ENCODE results near the gene ESRRG. TPM values are rescaled to one million over a fixed set of nuclear protein-coding genes. Genes with fewer than 3 reads are reported as not detected.

Gene ESRRG
- total and polyA plus RNA-seq, 2 donors (not counting 3 experiments of a cell fraction or from before 2014, with no cell fraction given) = not detected

- no peaks in the 10 kb centered on the region for H3K27me3 ChIP-seq (ENCODE audit: control insufficient read depth in 2 of 2, insufficient read depth in 2 of 2, low read length in 2 of 2)
- no peak overlapping the region for H3K9ac ChIP-seq (replicated peaks; ENCODE audit: extremely low read depth, insufficient read depth, low read length)
- H4K20me1 ChIP-seq (replicated peaks; ENCODE audit: control insufficient read depth, extremely low read depth, insufficient read depth, low read length) = no peaks in the 10 kb centered on the region
- TF ChIP-seq JUN (IDR thresholded peaks at IDR 0.05; ENCODE audit: borderline replicate concordance, insufficient read depth, insufficient read length, low read depth) (no peak), CTCF (IDR thresholded peaks at IDR 0.05; ENCODE audit: extremely low read depth in 1 of 2, insufficient read depth in 1 of 2, low read depth in 1 of 2, low read length in 2 of 2) (no peak), EZH2 (IDR thresholded peaks at IDR 0.05; ENCODE audit: borderline replicate concordance, low read depth, low read length, severe bottlenecking) (no peak), POLR2A (IDR thresholded peaks at IDR 0.05; ENCODE audit: low read depth, low read length) (no peak)
- POLR2A ChIA-PET = no interaction called here
- H2AFZ ChIP-seq (ENCODE audit: low read depth, low read length) = no peak overlapping the region
- CTCF ChIA-PET = no interaction called here
- no peaks in the 10 kb centered on the region for H3K9me3 ChIP-seq (replicated peaks; ENCODE audit: control insufficient read depth, insufficient read depth, low read length)
- H3K27ac ChIP-seq (ENCODE audit: insufficient read depth, low read depth, low read length) = no peak overlapping the region
- no peak overlapping the region for H3K4me2 ChIP-seq (ENCODE audit: insufficient read depth, low read length)
- H3K9me1 ChIP-seq (replicated peaks; ENCODE audit: control insufficient read depth, extremely low read depth, insufficient read depth, low read length) = no peaks in the 10 kb centered on the region
- H3K4me1 ChIP-seq (ENCODE audit: control insufficient read depth, extremely low read depth, insufficient read depth, low read length) = no peaks in the 10 kb centered on the region
- H3K79me2 ChIP-seq (ENCODE audit: control insufficient read depth, insufficient read depth, low read length) = no peaks in the 10 kb centered on the region
- DNase-seq (ENCODE audit: low read depth, low spot score) = no peak
- no peak overlapping the region for H3K4me3 ChIP-seq (replicated peaks in 1 of 3; ENCODE audit: insufficient read depth in 1 of 3, low read depth in 1 of 3, low read length in 3 of 3)
- dilution Hi-C loops (cut with MboI; ENCODE audit: extremely low pct_ligation_motif_present, low sequenced_read_pairs) = no loop called here
- FAIRE-seq = no peak
- intact Hi-C loops (cut with micrococcal nuclease) = no loop called here
- BruUV-seq (replicated peaks) = no TSS peak
- no peaks in the 10 kb centered on the region for H3K36me3 ChIP-seq (ENCODE audit: control insufficient read depth in 2 of 2, extremely low read depth in 1 of 2, insufficient read depth in 2 of 2, low read length in 2 of 2)
Observed at GRCh38 chr1:216749232-216749631, 26.0 kb upstream of the ESRRG start.

- H3K27ac ChIP-seq (ENCODE audit: insufficient read depth, low read depth, low read length) = no peak overlapping the region
- H3K27me3 ChIP-seq (ENCODE audit: control insufficient read depth in 2 of 2, insufficient read depth in 2 of 2, low read length in 2 of 2) = no peaks in the 10 kb centered on the region
- dilution Hi-C loops (cut with MboI; ENCODE audit: extremely low pct_ligation_motif_present, low sequenced_read_pairs) = no loop called here
- H3K9me1 ChIP-seq (replicated peaks; ENCODE audit: control insufficient read depth, extremely low read depth, insufficient read depth, low read length) = no peaks in the 10 kb centered on the region
- H3K4me1 ChIP-seq (ENCODE audit: control insufficient read depth, extremely low read depth, insufficient read depth, low read length) = no peaks in the 10 kb centered on the region
- H3K9me3 ChIP-seq (replicated peaks; ENCODE audit: control insufficient read depth, insufficient read depth, low read length) = no peaks in the 10 kb centered on the region
- no peak overlapping the region for H3K9ac ChIP-seq (replicated peaks; ENCODE audit: extremely low read depth, insufficient read depth, low read length)
- no TSS peak for BruUV-seq (replicated peaks)
- H2AFZ ChIP-seq (ENCODE audit: low read depth, low read length) = no peak overlapping the region
- DNase-seq (ENCODE audit: low read depth, low spot score) = no peak
- no peak overlapping the region for H3K4me3 ChIP-seq (replicated peaks in 1 of 3; ENCODE audit: insufficient read depth in 1 of 3, low read depth in 1 of 3, low read length in 3 of 3)
- no peak for FAIRE-seq
- H3K4me2 ChIP-seq (ENCODE audit: insufficient read depth, low read length) = no peak overlapping the region
- no peaks in the 10 kb centered on the region for H4K20me1 ChIP-seq (replicated peaks; ENCODE audit: control insufficient read depth, extremely low read depth, insufficient read depth, low read length)
- POLR2A ChIA-PET = no interaction called here
- intact Hi-C loops (cut with micrococcal nuclease) = no loop called here
- no peaks in the 10 kb centered on the region for H3K79me2 ChIP-seq (ENCODE audit: control insufficient read depth, insufficient read depth, low read length)
- CTCF ChIA-PET = no interaction called here
- H3K36me3 ChIP-seq (ENCODE audit: control insufficient read depth in 2 of 2, extremely low read depth in 1 of 2, insufficient read depth in 2 of 2, low read length in 2 of 2) = no peaks in the 10 kb centered on the region
- TF ChIP-seq POLR2A (IDR thresholded peaks at IDR 0.05; ENCODE audit: low read depth, low read length) (no peak), GATA2 (IDR thresholded peaks at IDR 0.05; ENCODE audit: insufficient read depth, insufficient read length, low read depth, low read length) (no peak), JUN (IDR thresholded peaks at IDR 0.05; ENCODE audit: borderline replicate concordance, insufficient read depth, insufficient read length, low read depth) (no peak), MAX (IDR thresholded peaks at IDR 0.05; ENCODE audit: insufficient read depth, insufficient read length) (no peak), MYC (IDR thresholded peaks at IDR 0.05; ENCODE audit: low read depth, low read length) (no peak), FOS (IDR thresholded peaks at IDR 0.05; ENCODE audit: borderline replicate concordance, insufficient read depth, low read length) (no peak)
Observed at GRCh38 chr1:216742625-216743024, 19.4 kb upstream of the ESRRG start.
